Astrocyte (in vitro differentiated cells and primary cell): Measurements from ENCODE around the gene YJEFN3. TPM values are rescaled to one million over a fixed set of nuclear protein-coding genes. Genes with fewer than 3 reads are reported as not detected.

Source experiments
- DNase-seq: peaks from one replicate; pipeline ENCODE4 v3.0.0-alpha.2; 2010; ENCODE audit warnings: low read depth
- FAIRE-seq: peaks from 2 replicates; lab custom pipeline; 2011; peaks lifted over from hg19 to GRCh38; lab: Jason Lieb, UNC
- H2AFZ ChIP-seq: 2 replicates; pipeline ENCODE4 v1.6.0; 2012; ENCODE audit warnings: low read depth, low read length, inconsistent platforms
- H3K27ac ChIP-seq: 2 replicates; pipeline ENCODE4 v1.5.1; 2011; ENCODE audit warnings: low read depth, low read length, inconsistent platforms
- H3K27me3 ChIP-seq: 2 replicates; pipeline ENCODE4 v1.6.0; 2011; ENCODE audit warnings: low read length, inconsistent platforms; ENCODE audit not compliant: insufficient read depth
- H3K36me3 ChIP-seq: 2 replicates; pipeline ENCODE4 v1.5.1; 2011; ENCODE audit warnings: low read length, inconsistent platforms; ENCODE audit not compliant: insufficient read depth
- H3K4me1 ChIP-seq: 2 replicates; pipeline ENCODE4 v1.5.1; 2011; ENCODE audit warnings: low read length, inconsistent platforms; ENCODE audit not compliant: insufficient read depth
- H3K4me2 ChIP-seq: 2 replicates; pipeline ENCODE4 v1.6.0; 2012; ENCODE audit warnings: low read length, inconsistent platforms
- H3K4me3 ChIP-seq: 2 replicates; pipeline ENCODE4 v1.5.1; 2011; ENCODE audit warnings: low read depth, mild to moderate bottlenecking, low read length, inconsistent platforms; ENCODE audit not compliant: insufficient read depth
- H3K79me2 ChIP-seq: 2 replicates; pipeline ENCODE4 v1.6.0; 2012; ENCODE audit warnings: mild to moderate bottlenecking, low read length, inconsistent platforms; ENCODE audit not compliant: insufficient read depth
- H3K9ac ChIP-seq: 2 replicates; pipeline ENCODE4 v1.6.0; 2012; ENCODE audit warnings: mild to moderate bottlenecking, low read length, inconsistent platforms
- H3K9me3 ChIP-seq: 2 replicates; pipeline ENCODE4 v1.5.1; 2012; ENCODE audit warnings: low read depth, mild to moderate bottlenecking, low read length, inconsistent platforms; ENCODE audit not compliant: insufficient read depth
- H4K20me1 ChIP-seq: 2 replicates; pipeline ENCODE4 v1.6.0; 2012; ENCODE audit warnings: low read length, inconsistent platforms; ENCODE audit not compliant: insufficient read depth
- H3K27ac Mint-ChIP-seq: one replicate; pipeline ENCODE4 v1.8.0; 2021; ENCODE audit warnings: mild to moderate bottlenecking, mixed read lengths; ENCODE audit not compliant: unreplicated experiment
- H3K27me3 Mint-ChIP-seq: one replicate; pipeline ENCODE4 v1.8.0; 2021; ENCODE audit warnings: low read depth, mixed read lengths; ENCODE audit not compliant: unreplicated experiment
- H3K36me3 Mint-ChIP-seq: one replicate; pipeline ENCODE4 v1.8.0; 2021; ENCODE audit warnings: low read depth, mixed read lengths; ENCODE audit not compliant: unreplicated experiment
- H3K4me1 Mint-ChIP-seq: one replicate; pipeline ENCODE4 v1.8.0; 2021; ENCODE audit warnings: low read depth, mixed read lengths; ENCODE audit not compliant: unreplicated experiment
- H3K4me3 Mint-ChIP-seq: one replicate; pipeline ENCODE4 v1.8.0; 2021; ENCODE audit warnings: mild to moderate bottlenecking, moderate library complexity, mixed read lengths; ENCODE audit not compliant: unreplicated experiment
- H3K9me3 Mint-ChIP-seq: one replicate; pipeline ENCODE4 v1.8.0; 2021; ENCODE audit warnings: mild to moderate bottlenecking, mixed read lengths; ENCODE audit not compliant: unreplicated experiment
- CTCF ChIP-seq: IDR thresholded peaks from 2 replicates; pipeline ENCODE4 v1.5.1; 2011; ENCODE audit warnings: low read depth, mild to moderate bottlenecking, inconsistent platforms, low read length, moderate library complexity; ENCODE audit not compliant: insufficient read depth
- EZH2 ChIP-seq: IDR thresholded peaks from 2 replicates; pipeline ENCODE4 v1.6.1; 2012; ENCODE audit warnings: mild to moderate bottlenecking, low read length, inconsistent platforms; ENCODE audit not compliant: insufficient read depth
- total RNA-seq: library from RNA; stranded (reverse); gene quantifications from 2 replicates; pipeline ENCODE4 v1.2.1, GENCODE V29; 2021

YJEFN3 gene
- total RNA-seq, 1 donor from 2014 or later, result 9.8 TPM

GRCh38 chr19:19501798-19502197 is 26.9 kb upstream of the YJEFN3 start:
- H3K27ac Mint-ChIP-seq, result no peak overlapping the region
- TF ChIP-seq CTCF (no peak), EZH2 (no peak)
- Histone ChIP-seq H3K79me2 (peaks cover 8% of the 10 kb centered on the region), H3K4me1 (no peaks in the 10 kb centered on the region), H3K9ac (no peak overlapping the region), H3K27me3 (no peaks in the 10 kb centered on the region), H4K20me1 (peaks cover 20% of the 10 kb centered on the region), H3K4me3 (no peak overlapping the region), H2AFZ (no peak overlapping the region), H3K4me2 (no peak overlapping the region), H3K27ac (no peak overlapping the region), H3K36me3 (peaks cover 31% of the 10 kb centered on the region), H3K9me3 (no peaks in the 10 kb centered on the region)
- no peak for FAIRE-seq
- H3K4me3 Mint-ChIP-seq, result no peak overlapping the region
- peaks cover 15% of the 10 kb centered on the region for H3K36me3 Mint-ChIP-seq
- no peak for DNase-seq
- H3K4me1 Mint-ChIP-seq, result no peaks in the 10 kb centered on the region
- H3K9me3 Mint-ChIP-seq, result no peaks in the 10 kb centered on the region
- H3K27me3 Mint-ChIP-seq, result no peaks in the 10 kb centered on the region

DNA sequence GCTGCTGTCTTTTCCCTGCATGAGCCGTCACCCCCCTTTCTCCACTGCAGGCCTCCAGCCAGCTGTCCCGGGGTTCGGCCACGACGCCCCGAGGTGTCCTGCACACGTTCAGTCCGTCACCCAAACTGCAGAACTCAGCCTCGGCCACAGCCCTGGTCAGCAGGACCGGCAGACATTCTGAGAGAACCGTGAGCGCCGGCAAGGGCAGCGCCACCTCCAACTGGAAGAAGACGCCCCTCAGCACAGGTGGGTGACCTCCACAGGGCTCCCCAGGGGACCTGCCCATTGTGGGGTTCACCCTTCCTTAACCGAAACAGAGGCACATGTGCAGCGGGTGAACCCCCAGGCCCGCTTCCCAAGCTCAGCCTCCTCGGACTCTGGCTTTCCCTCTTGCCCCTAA is 26.4 kb upstream of the YJEFN3 start:
- DNase-seq (no peak), FAIRE-seq (no peak)
- H3K4me3 ChIP-seq, result no peak overlapping the region
- H3K79me2 ChIP-seq, result peaks cover 6% of the 10 kb centered on the region
- H3K4me1 ChIP-seq, result no peaks in the 10 kb centered on the region
- no peak overlapping the region for H2AFZ ChIP-seq
- H3K27ac Mint-ChIP-seq, result no peak overlapping the region
- H3K9ac ChIP-seq, result no peak overlapping the region
- H4K20me1 ChIP-seq, result peaks cover 20% of the 10 kb centered on the region
- TF ChIP-seq CTCF (no peak), EZH2 (no peak)
- no peaks in the 10 kb centered on the region for H3K9me3 ChIP-seq
- H3K36me3 Mint-ChIP-seq, result peaks cover 14% of the 10 kb centered on the region
- H3K36me3 ChIP-seq, result peaks cover 31% of the 10 kb centered on the region
- no peak overlapping the region for H3K4me2 ChIP-seq
- H3K27me3 Mint-ChIP-seq, result no peaks in the 10 kb centered on the region
- no peaks in the 10 kb centered on the region for H3K27me3 ChIP-seq
- no peaks in the 10 kb centered on the region for H3K9me3 Mint-ChIP-seq
- H3K4me1 Mint-ChIP-seq, result no peaks in the 10 kb centered on the region
- H3K4me3 Mint-ChIP-seq, result no peak overlapping the region
- H3K27ac ChIP-seq, result no peak overlapping the region

DNA sequence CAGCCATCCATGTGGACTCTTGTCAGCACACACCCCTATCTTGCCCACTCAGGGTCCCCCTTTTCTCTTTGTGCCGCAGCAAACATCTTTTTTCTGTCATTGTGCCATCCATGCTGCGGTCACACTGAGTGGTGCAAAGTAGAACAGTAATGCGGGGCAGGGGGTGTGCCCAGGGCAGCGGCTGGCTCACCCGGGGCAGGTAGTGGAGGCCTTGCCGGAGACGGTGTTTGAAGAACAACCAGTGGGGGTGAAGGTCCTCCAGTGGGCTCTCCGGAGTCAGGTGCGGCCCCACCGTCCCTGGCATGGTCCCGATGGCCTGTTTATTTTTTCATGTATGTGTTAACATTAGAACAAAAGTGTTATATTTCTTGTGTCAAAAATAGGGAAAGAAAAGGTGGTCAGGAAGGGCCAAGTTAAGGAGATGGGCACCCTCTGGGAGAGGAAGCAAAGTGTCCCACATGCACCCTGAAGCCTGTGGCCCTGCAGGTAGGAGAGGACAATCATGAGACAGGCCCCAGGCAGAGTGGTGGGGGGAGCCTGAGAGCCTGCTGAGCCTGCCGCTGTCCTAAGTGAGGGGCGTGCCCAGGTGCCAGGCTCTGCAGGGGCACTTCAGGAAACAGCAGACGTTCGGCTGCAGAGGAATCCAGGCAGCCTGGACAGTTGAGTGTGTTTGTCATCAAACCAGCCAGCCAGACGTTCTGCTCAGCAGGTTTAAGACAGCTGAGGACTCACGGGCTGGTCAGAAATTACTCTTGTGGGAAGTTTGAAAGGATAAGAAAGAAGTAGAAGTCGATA is 25.7 kb upstream of the YJEFN3 start:
- H3K4me3 ChIP-seq, result no peak overlapping the region
- H3K36me3 Mint-ChIP-seq, result peaks cover 14% of the 10 kb centered on the region
- no peak overlapping the region for H3K9ac ChIP-seq
- no peaks in the 10 kb centered on the region for H3K27me3 Mint-ChIP-seq
- H3K79me2 ChIP-seq, result peaks cover 1% of the 10 kb centered on the region
- no peaks in the 10 kb centered on the region for H3K27me3 ChIP-seq
- H3K9me3 Mint-ChIP-seq, result no peaks in the 10 kb centered on the region
- no peaks in the 10 kb centered on the region for H3K4me1 Mint-ChIP-seq
- H4K20me1 ChIP-seq, result peaks cover 20% of the 10 kb centered on the region
- H3K9me3 ChIP-seq, result no peaks in the 10 kb centered on the region
- no peak overlapping the region for H3K27ac ChIP-seq
- TF ChIP-seq CTCF, result no peak
- TF ChIP-seq EZH2, result no peak
- no peak overlapping the region for H2AFZ ChIP-seq
- no peak overlapping the region for H3K27ac Mint-ChIP-seq
- no peak for DNase-seq
- no peak overlapping the region for H3K4me2 ChIP-seq
- peaks cover 33% of the 10 kb centered on the region for H3K36me3 ChIP-seq
- no peak overlapping the region for H3K4me3 Mint-ChIP-seq
- no peaks in the 10 kb centered on the region for H3K4me1 ChIP-seq
- no peak for FAIRE-seq
